HG02884 (cell line): ENCODE measurements around the gene SHISA6.

Experiments used
- ATAC-seq: cut with Tn5 transposase; IDR thresholded peaks from one replicate; pipeline ENCODE4 v1.9.1; 2021; ENCODE audit warnings: mild to moderate bottlenecking, moderate library complexity; ENCODE audit not compliant: unreplicated experiment

Gene SHISA6

DNA sequence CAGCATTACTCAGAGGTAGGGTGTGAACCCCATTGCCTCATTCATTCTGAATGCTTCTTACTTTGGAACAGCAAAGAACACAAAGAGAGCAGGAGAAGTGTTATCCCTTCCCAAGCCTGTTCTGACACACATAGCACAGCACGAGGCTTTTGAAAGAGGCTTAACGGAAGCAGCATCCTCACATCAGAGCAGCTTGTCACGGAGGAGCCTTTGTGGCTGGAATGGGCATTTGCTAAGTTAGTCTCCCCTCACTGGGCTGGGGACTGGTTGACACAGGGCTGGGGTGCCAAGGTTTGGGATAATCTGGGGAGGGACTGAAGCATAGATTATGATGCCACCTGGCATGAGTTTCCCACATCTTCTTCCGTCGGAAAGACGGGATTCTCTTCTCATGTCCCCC is 189.7 kb downstream of the SHISA6 start:
- ATAC-seq = no peak

DNA sequence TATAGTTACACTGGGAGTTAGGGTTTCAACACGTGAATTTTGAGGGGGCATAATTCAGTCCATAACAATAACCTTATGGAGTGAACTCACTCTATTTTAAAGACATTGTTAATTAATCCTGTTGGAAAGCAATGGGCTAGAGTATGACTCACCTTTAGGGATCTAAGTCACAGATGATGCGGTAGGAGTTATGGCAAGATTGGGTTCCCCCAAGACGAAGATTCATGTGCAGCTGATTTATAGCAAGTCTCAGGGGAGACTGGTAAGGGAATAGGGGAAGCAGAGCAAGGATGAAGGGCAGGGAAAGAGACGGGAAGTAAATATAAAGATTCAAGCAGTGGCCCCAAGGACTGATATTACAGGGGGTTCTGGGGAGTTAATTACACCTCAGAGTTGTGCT is 197.7 kb downstream of the SHISA6 start:
- no peak for ATAC-seq

DNA sequence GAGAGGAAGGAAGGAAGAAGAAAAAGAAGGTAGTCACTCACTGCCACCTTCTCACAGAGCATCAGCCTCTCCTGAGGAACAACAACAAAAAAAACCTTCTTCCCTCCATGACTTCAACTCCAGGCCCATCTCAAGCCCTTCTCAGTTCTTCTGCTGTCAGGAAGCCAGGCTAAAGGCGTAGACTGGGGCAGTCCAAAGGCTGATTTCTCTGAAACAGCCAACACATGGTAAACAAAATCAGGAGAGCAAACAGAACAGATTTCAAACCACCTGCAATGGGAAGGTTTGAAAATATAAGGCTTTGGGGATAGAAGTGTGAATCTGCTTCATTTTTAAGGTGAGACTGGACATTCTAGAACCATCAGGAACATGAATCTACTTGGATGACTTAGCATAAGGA is 200.0 kb downstream of the SHISA6 start:
- ATAC-seq = no peak

DNA sequence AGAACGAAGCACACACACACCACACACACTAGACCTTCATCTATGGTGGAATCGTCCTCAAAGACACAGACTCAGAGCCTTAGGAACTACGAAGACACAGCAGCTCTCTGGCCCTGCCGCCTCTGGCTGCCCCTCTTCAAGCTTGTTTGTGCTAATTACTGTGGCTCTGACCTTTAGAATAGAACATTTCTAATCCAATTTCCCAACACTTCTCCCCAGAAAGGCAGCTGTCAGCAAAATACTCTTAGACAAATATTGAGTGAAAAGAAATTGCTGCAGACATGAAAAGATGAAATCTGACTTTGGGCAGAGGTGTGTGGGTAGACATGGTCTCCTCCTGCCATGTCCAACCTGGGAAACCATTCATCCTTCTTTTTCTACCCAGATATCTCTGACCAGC is 205.3 kb downstream of the SHISA6 start:
- no peak for ATAC-seq

DNA sequence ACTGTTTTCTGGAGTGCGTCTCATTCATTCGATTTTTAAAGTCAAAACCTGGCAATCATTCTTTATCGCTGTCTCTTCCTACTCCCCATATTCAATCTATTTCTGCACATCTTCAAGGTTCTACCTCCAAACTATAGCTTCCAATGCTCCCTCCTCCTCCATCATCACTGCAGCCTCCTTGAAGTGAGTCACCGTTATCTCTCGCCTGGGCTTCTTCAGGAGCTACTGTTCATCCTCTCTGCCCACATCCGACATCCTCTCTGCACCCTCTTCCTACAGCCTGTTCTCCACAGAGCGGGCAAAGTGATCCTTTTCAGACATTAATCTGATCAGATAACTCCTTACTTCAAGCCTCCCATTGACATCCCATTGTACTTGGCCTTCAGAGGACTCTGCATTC is 213.1 kb downstream of the SHISA6 start:
- no peak for ATAC-seq

DNA sequence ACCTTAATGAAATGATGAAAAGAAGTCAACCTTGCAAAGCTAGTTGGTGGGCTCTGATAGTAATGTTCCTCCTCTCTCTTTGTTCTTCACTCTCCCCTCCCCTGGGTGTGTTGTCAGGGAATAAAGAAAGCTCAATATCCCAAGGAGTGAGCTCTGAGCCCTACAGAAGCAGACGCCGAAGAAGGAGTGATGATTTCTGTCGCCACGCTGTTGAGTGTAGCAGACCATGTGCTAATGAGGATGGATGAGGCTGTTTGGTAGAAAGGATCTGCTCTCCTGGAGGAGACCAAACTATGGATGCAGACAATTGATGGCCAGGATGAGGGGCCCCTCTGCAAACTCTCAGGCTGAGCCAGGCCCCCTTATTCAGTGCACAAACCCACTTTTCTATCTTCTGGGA is 217.3 kb downstream of the SHISA6 start:
- ATAC-seq = no peak

DNA sequence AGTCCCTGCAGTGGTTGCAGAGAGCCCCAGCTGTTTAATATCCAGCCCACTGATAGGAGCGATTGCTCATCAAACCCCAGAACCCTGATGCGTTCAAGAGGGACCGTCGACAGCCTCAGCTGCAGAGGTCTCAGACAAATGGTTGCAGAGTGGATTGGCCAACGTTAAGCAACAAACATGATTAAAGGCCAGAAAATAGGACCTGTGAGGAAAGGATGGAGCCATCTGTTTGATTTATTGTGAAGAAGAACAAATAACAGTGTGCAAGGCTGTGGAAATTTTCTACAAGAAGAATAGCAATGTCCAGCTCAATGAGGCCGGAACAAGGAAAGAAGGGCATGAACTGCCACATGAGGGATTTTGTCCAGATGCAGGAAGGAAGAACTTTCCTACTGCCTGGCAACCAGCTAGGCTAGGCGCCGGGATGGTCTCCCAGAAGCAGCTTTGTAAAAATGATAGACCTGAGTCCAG is 218.9 kb downstream of the SHISA6 start:
- no peak for ATAC-seq

DNA sequence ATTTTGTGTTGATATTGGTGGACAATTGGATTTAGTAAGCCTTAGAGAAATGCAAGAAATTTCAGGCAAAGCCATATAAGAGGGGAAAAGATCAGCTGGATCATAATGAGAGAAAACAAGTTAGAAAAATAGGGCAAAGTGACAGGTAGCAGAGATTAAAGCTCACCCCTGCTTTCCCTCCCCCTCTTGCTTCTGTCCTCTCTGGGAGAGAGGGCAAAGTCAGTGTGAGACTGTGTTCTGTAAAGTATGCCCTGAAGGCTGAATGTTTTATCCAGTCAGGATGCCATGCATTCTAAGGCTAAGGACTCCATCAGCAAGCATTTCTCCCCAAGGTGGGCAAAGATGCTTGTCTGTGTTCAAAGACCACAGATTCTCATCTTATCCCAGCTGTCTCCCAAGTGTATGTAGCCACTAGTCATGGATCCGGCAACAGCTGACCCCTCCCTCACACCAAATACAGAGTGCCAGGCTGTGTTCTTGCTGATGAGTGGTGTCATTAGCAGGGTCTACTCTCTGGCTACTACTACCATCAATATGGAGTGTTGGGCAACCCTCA is 221.1 kb downstream of the SHISA6 start:
- no peak for ATAC-seq

DNA sequence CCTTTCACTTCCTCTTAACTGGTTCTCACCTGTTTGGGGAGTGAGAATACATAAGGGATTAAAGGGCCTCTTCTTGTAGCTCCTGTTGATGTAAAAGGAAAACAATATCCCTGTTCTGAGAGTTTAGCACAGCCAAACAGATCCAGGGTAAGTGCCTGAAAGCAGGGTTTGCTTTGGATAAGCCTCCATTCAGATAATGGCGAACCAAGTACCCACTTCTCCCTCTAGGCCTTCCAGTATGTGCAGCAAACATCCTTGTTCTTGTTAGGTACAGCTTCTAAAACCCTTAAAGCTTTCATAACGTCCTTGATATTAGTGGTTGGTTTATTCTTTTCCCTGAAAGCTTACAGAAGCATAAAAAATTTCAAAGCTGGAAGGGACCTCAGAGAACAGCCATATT is 226.6 kb downstream of the SHISA6 start:
- ATAC-seq = no peak

DNA sequence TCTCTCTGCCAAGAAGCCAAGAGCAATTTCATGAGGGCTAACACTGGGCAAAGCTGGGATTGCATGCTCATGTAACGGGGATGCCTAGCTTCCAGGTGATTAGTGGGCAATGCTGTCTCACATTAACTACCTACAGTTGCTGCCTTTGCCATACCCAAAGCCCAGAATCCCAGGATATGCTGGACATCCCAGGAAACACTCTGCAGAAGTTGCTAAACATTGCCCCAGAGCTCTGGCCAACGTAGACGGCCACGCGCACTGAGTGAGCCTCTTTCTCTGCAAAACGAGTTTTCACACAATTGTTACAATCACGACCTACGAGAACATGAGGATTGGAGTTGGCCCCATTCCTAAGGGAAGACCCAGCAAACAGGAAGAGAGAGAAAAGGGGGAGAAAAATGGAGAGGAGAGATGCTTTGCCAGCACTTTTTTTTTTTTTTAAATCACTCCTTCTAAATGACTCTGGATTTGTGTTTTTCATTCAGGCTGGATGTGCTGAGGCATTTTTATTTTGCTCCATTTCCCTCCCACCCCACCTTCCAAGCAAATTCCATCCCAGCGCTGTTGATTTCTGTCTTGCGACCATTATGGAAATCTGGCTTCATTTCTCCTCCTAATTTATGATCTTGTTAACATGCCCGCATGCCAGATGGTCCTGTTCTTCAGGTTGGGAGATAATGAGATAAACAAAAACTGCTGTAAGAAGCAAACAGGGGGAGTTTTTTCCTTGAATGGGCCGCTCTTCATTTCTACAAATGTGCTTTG is 244.5 kb downstream of the SHISA6 start:
- no peak for ATAC-seq

DNA sequence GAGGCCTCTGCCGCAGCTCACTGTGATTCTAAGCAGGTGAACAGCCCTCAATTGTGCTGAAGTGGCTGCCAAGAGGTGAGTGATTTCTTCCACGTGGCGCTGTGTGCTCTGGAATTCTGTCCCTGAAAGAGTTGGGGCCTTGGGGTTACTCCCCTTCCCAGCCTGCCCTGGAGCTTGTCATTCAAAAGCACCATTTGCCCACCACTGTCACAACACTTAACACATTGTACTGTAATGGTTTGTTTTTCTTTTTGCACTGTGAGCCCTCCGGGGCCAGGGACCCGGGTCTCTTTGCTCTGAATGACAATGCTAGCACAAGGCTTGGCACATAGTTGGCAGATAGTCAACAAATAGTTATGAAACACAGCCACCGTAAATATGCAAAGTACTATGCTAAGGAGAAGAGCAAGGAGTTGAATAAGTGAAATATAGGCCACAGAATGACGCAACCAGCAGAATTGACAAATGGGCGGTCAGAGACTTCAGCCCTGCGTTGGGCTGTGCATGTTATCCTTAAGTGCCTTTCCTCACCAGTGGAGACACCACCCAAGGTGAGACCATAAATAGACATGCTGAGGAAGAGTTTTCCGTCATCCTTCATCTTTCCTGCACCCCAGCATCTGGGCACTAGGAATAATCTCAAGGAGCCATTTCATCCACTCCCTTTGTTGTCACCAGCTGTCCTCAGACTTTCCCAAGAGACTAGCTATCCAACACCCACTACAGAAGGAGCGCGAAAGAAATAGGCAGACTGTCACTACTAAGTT is 245.3 kb downstream of the SHISA6 start:
- ATAC-seq = no peak

DNA sequence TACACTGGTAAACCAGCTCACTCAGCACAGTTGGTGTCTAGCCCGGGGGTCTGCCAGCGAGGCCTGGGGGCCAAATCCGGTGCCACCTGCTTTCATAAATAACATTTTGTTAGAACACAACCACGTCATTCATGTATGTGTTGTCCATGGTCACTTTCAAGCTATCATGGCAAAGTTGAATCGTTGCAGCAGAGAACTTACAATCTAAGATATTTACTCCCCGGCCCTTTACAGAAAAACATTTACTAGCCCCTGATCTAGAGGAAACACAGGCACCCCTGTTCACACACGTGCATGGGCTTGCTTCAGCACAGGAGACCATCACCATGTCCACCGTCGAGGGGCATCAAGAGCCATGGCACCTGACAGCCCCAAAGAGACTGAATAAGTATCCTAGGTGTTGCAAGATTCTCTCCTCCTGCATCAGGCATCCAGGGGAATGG is 245.9 kb downstream of the SHISA6 start:
- ATAC-seq = no peak

DNA sequence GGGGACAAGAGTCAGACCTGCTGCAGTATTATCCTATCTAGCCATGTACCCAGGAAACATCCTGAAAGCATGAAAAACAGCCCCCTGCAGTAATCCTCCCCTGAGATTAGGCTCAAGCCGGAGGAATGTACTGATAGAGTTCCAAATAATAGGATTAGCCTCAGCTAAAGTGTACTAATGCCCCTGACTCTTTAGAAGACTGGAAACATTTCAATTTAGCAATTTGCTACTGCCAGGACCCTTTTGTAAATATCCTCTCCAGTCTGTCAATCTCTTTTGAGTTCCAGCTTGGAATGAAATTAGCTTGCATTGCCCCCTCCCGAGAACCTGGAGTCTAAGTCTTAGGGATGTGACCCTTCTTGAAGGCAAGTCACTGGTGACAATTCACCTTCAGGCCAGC is 246.5 kb downstream of the SHISA6 start:
- no peak for ATAC-seq

DNA sequence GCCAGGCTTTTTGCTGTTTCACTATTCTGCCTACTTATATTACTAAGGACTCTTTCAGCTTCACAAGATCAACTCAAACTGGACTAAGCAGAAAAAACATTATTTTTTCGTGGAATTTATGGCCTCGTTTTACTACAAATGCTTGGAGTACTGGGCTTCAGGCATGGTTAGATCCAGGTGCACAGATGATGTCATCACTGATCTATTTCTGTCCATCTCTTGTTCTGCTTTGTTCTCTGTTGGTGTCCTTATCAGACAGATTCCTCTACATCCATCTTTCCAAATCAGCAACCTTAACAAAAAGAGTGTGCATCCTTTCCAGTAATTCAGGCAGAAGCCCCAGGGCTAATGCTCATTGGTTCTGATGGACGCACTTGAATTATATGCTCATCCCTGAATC is 247.4 kb downstream of the SHISA6 start:
- no peak for ATAC-seq

DNA sequence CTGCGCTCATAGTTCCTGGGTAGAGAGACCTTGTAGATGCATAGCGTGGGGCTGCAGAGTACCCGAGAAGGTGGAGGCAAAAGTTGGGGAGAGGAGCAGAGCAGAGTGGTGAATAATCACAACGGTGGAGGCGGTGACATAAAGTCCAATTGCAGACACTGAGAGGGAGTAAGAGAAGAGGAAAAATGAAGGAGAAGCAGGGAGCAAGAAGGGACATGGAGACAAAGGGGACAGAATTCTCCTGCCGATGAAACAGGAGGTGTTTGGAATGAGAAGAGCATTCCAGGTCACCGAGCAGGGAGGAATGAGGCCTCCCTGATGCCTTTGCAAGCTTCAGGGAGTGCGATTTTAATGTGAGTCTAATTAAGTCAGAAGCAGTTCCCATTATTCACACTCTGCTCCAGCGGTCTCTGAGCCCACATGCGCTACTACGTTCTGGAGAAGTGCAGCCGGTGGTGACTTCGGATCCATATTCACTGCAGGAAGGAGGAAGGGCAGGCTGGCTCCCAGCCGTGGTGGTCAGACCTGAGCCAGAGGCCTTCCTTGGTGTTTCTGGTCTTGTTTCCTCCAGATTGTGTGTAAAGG is 249.2 kb downstream of the SHISA6 start:
- ATAC-seq = no peak

DNA sequence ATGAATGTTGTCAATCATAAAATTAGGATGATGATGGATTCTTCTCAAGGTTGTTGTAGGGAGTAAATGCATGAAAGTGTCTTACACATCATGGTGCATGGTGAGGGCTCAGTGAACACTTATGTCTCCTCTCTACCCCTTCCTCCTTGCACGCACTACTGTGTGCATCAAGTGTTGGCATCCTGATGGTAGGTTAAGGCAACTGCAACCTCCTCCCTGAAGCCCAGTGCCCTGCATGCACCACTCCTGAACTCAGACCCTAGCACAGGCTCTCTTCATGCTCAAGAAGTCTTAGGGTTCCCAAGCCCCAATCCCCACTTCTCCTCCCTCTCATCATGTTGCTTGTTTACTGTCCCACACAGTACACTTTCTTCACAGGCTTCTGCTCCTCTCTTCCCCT is 251.5 kb downstream of the SHISA6 start:
- no peak for ATAC-seq

DNA sequence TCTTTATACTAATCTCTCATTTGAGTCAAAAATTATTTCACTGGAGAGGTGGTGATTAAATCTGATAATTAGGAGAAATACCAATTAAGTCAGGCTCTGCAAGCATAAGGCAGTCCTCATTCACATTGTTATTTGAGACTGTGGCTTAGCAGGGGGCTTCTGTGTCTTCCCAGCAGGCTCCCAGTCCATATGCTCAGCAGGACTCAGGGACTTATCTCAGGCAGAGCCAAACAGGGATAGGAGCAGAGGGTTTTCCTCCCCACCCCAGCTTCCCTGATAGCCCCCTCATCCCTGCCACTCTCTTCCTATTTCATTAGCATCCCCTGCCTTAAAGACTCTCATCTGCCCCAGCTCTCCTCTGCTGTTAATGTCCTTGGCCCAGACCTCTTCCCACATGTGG is 252.9 kb downstream of the SHISA6 start:
- no peak for ATAC-seq

DNA sequence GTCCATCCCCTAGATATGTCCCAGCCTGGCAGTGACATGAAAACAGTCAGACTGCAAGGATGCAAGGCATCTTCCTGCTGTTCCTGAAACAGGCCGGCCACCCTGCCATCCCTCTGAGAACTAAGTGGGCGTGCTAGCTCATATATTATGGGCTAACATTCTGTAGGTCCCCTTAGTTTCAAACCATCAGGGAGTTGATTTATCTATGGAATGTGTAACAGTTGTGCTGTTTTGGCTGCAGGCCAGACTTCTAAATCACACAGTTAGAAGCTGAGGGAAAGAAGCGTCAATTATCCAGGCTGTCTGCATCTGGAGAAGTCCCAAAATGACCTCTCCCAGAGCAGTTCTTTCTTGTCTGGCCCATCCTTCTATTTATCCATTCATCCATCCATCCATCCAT is 254.6 kb downstream of the SHISA6 start:
- no peak for ATAC-seq

DNA sequence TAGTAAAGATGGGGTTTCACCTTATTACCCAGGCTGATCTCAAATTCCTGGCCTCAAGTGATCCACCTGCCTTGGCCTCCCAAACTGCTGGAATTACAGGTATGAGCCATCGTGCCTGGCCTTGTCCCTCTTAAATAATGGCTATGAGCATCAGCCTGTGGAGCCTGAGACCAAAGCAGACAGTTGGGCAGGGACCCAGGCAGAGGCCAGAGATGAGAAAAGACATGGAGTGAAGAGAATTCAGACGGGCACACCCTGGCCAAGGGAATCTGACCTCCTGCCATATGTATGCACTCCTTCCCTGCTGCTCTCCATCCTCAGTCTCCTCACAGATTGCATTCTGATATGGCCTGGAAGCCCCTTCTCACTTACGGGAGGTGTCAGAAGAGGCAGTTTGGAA is 258.9 kb downstream of the SHISA6 start:
- ATAC-seq = no peak

DNA sequence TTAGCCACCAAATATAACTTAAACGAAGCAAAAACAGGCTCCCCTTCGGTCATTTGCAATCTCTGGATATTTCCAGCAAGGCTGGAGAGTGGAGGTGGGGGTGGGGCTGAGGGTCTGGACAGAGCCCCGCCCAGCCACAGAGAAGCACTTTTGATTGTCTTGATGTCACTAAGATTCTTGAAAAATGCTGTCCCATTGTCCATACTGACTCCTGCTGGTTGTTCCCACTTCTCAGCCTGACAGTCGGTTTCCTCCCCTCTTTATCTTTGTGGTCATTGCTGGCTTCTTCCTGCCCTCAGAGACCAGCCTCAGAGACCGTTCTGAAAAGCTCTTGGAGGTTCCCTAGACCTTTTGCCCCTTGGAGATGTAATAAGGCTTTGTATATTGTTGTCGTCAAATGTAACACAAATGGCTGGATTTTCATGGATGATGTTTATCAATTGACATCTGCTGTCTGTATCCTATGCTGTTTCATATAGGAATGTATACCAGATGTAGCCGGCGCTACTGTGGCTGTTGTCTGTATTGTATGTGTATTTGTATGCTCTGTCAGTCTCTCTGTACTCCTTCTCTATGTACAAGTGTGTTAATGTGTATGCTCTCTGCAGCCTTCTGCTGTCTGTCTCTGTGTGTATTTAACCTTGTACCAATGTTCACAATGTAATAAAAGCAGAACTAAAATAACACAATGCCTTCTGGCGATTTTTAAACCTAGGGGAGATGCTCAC is 262.5 kb downstream of the SHISA6 start:
- ATAC-seq = no peak

DNA sequence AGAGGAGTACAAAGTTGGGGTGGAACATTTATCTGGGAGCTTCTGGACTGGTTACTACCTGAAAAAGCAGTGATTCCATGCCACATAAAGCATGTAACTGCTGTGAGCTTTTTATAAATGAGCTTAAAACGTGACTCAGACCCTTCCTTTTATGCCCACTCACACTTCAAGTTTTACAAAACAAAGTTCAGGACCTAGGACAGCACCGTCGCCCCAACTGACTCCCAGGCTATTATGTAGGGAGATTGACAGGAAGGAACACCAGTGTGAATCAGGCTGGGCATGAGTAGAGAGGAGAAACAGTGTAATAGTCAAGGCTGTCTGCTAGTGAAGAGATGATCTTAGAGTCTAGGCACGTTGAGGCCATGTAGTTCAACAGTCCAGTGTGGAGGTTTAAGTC is 265.6 kb downstream of the SHISA6 start:
- no peak for ATAC-seq
